ENCODE data around the gene PPRC1. TPM values are rescaled to one million over a fixed set of nuclear protein-coding genes. Genes with fewer than 3 reads are reported as not detected.

The PPRC1 gene
- total RNA-seq, 1 experiment from 2014 or later = 87.9 TPM

DNA sequence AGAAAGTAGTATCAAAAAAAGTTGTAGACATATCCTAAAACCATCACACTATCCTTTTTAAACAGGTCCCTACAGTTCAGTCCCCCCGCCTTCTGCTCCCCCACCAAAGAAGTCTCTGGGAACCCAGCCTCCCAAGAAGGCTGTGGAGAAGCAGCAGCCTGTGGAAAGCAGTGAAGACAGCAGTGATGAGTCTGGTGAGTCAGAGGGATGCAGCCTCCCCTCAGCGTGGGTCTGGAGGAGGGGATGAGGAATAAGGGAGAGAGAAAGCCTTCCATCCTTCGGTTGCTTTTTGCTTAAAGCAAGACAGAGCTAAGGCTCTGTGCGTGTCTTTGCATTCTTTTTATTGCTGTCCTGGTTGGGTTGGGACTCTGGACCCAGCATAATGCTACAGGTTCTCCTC lies 27.0 kb downstream of the PPRC1 start:
- no peaks in the 10 kb centered on the region for H3K27me3 ChIP-seq (ENCODE audit: control insufficient read depth, insufficient read depth, low read length)
- no peak for DNase-seq (ENCODE audit: low read depth, low spot score)
- H3K27ac ChIP-seq (ENCODE audit: low read length) = no peak overlapping the region
- H3K36me3 ChIP-seq (ENCODE audit: control insufficient read depth, insufficient read depth, low read length) = peaks cover 60% of the 10 kb centered on the region
- in situ Hi-C loops (cut with HindIII; ENCODE audit: low pct_unique_long_range_greater_than_20kb, low sequenced_read_pairs) (no loop called here), intact Hi-C loops (cut with micrococcal nuclease; ENCODE audit: unreplicated experiment) (loop anchor here (10.0 kb wide), 2 partner anchors 65 to 185 kb away; partner anchors contain the start of gene ELOVL3)
- POLR2A ChIA-PET = no interaction called here
- CTCF ChIA-PET = interaction anchor here (1.5 kb wide), 1 partner anchor 10 kb away, joined by 5 read pairs; no protein-coding TSS in a partner anchor
- BruUV-seq (replicated peaks) = no TSS peak
- ATAC-seq = no peak
- H3K9me3 ChIP-seq (ENCODE audit: control insufficient read depth, insufficient read depth, low read depth, low read length) = no peaks in the 10 kb centered on the region
- H3K4me3 ChIP-seq (ENCODE audit: low read depth in 2 of 2, low read length in 2 of 2) = no peak overlapping the region
- TF ChIP-seq TCF7L2 (IDR thresholded peaks at IDR 0.05; ENCODE audit: low read depth, low read length) = no peak
- peaks cover 8% of the 10 kb centered on the region for H3K4me1 ChIP-seq (ENCODE audit: control insufficient read depth, insufficient read depth, low read length)

DNA sequence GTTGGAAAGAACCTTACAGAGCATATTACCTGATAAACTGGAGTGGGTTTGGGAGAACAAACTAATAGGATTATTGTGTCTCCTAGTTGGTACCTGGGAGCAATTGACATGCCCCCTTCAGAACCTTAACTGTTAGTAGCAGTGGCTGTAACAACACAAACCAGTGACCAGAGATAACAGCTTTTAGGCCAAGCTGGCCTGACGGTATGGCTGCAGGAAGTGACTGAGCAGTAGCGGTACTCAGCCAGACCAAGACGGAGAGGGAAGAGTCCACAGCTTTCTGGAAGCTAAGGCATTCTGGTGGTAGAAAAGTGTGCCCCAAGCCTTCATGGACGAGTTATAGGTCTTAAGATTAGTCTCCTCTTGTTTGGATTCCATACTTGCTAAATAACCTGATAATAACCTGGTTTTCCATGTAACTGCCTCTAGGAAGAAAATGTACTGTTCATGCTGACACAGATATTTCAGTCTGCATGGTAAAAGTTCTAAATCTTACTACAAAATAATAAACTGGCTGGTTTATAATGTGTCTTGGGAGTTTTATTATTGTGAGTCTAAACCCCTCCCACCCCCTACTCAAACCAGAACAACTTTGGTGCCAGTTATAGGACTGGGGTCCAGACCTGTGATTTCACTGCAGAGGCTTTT lies 30.6 kb downstream of the PPRC1 start:
- CTCF ChIA-PET = interaction anchor here (0.5 kb wide), 1 partner anchor 159 kb away, joined by 3 read pairs; no protein-coding TSS in a partner anchor
- no peak for TF ChIP-seq TCF7L2 (IDR thresholded peaks at IDR 0.05; ENCODE audit: low read depth, low read length)
- TF ChIP-seq, protein P1, sequence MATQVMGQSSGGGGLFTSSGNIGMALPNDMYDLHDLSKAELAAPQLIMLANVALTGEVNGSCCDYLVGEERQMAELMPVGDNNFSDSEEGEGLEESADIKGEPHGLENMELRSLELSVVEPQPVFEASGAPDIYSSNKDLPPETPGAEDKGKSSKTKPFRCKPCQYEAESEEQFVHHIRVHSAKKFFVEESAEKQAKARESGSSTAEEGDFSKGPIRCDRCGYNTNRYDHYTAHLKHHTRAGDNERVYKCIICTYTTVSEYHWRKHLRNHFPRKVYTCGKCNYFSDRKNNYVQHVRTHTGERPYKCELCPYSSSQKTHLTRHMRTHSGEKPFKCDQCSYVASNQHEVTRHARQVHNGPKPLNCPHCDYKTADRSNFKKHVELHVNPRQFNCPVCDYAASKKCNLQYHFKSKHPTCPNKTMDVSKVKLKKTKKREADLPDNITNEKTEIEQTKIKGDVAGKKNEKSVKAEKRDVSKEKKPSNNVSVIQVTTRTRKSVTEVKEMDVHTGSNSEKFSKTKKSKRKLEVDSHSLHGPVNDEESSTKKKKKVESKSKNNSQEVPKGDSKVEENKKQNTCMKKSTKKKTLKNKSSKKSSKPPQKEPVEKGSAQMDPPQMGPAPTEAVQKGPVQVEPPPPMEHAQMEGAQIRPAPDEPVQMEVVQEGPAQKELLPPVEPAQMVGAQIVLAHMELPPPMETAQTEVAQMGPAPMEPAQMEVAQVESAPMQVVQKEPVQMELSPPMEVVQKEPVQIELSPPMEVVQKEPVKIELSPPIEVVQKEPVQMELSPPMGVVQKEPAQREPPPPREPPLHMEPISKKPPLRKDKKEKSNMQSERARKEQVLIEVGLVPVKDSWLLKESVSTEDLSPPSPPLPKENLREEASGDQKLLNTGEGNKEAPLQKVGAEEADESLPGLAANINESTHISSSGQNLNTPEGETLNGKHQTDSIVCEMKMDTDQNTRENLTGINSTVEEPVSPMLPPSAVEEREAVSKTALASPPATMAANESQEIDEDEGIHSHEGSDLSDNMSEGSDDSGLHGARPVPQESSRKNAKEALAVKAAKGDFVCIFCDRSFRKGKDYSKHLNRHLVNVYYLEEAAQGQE (IDR thresholded peaks at IDR 0.05; ENCODE audit: insufficient read depth in 1 of 2, low read depth in 2 of 2, low read length in 1 of 2) = no peak
- TF ChIP-seq POLR2AphosphoS5 (IDR thresholded peaks at IDR 0.05; ENCODE audit: low read depth, low read length) = no peak
- no peak for TF ChIP-seq SIN3A (IDR thresholded peaks at IDR 0.05; ENCODE audit: borderline replicate concordance, insufficient read depth, low read depth, low read length)
- TF ChIP-seq, protein P2, sequence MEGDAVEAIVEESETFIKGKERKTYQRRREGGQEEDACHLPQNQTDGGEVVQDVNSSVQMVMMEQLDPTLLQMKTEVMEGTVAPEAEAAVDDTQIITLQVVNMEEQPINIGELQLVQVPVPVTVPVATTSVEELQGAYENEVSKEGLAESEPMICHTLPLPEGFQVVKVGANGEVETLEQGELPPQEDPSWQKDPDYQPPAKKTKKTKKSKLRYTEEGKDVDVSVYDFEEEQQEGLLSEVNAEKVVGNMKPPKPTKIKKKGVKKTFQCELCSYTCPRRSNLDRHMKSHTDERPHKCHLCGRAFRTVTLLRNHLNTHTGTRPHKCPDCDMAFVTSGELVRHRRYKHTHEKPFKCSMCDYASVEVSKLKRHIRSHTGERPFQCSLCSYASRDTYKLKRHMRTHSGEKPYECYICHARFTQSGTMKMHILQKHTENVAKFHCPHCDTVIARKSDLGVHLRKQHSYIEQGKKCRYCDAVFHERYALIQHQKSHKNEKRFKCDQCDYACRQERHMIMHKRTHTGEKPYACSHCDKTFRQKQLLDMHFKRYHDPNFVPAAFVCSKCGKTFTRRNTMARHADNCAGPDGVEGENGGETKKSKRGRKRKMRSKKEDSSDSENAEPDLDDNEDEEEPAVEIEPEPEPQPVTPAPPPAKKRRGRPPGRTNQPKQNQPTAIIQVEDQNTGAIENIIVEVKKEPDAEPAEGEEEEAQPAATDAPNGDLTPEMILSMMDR (IDR thresholded peaks at IDR 0.05) = no peak
- no peak for DNase-seq (ENCODE audit: low read depth, low spot score)
- intact Hi-C loops (cut with micrococcal nuclease; ENCODE audit: unreplicated experiment) (loop anchor here (10.0 kb wide), 2 partner anchors 61 to 181 kb away; partner anchors contain the start of gene ELOVL3), in situ Hi-C loops (cut with HindIII; ENCODE audit: low pct_unique_long_range_greater_than_20kb, low sequenced_read_pairs) (no loop called here)
- peaks cover 42% of the 10 kb centered on the region for H3K36me3 ChIP-seq (ENCODE audit: control insufficient read depth, insufficient read depth, low read length)
- H3K4me1 ChIP-seq (ENCODE audit: control insufficient read depth, insufficient read depth, low read length) = no peaks in the 10 kb centered on the region
- POLR2A ChIA-PET = no interaction called here
- H3K4me3 ChIP-seq (ENCODE audit: low read depth in 2 of 2, low read length in 2 of 2) = no peak overlapping the region
- no peak overlapping the region for H3K27ac ChIP-seq (ENCODE audit: low read length)
- BruUV-seq (replicated peaks) = no TSS peak
- ATAC-seq = no peak
- H3K9me3 ChIP-seq (ENCODE audit: control insufficient read depth, insufficient read depth, low read depth, low read length) = no peaks in the 10 kb centered on the region
- H3K27me3 ChIP-seq (ENCODE audit: control insufficient read depth, insufficient read depth, low read length) = no peaks in the 10 kb centered on the region

DNA sequence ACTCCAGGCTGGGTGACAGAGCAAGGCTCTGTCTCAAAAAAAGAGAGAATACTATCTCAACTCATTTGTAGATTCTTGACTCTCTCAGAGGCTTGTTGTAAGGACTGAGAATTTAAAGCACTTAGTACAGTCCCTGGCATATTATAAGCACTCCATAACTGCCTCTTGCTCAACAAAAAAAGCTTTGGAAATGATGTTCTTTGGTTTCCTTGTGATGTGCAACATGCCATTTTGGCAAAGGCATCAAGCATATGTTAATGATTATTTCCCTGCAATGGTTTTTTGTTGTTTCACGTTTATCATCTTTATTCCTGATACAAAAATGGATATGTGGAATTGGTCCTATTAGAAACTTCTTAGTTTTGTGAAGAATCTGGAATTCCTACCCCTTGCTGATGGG lies 35.0 kb downstream of the PPRC1 start:
- H3K27ac ChIP-seq (ENCODE audit: low read length) = no peak overlapping the region
- no TSS peak for BruUV-seq (replicated peaks)
- ATAC-seq (no peak), DNase-seq (ENCODE audit: low read depth, low spot score) (no peak)
- H3K4me3 ChIP-seq (ENCODE audit: low read depth in 2 of 2, low read length in 2 of 2) = no peak overlapping the region
- in situ Hi-C loops (cut with HindIII; ENCODE audit: low pct_unique_long_range_greater_than_20kb, low sequenced_read_pairs) (no loop called here), intact Hi-C loops (cut with micrococcal nuclease; ENCODE audit: unreplicated experiment) (loop anchor here (10.0 kb wide), 2 partner anchors 57 to 177 kb away; partner anchors contain the start of gene ELOVL3)
- POLR2A ChIA-PET = no interaction called here
- no peak for TF ChIP-seq TCF7L2 (IDR thresholded peaks at IDR 0.05; ENCODE audit: low read depth, low read length)
- TF ChIP-seq, protein P2 (IDR thresholded peaks at IDR 0.05) = no peak
- TF ChIP-seq POLR2AphosphoS5 (IDR thresholded peaks at IDR 0.05; ENCODE audit: low read depth, low read length) = no peak
- TF ChIP-seq, protein P1 (IDR thresholded peaks at IDR 0.05; ENCODE audit: insufficient read depth in 1 of 2, low read depth in 2 of 2, low read length in 1 of 2) = no peak
- no peak for TF ChIP-seq SIN3A (IDR thresholded peaks at IDR 0.05; ENCODE audit: borderline replicate concordance, insufficient read depth, low read depth, low read length)
- H3K9me3 ChIP-seq (ENCODE audit: control insufficient read depth, insufficient read depth, low read depth, low read length) = no peaks in the 10 kb centered on the region
- H3K4me1 ChIP-seq (ENCODE audit: control insufficient read depth, insufficient read depth, low read length) = peaks cover 3% of the 10 kb centered on the region; the same call in 1 of the 2 replicates
- H3K36me3 ChIP-seq (ENCODE audit: control insufficient read depth, insufficient read depth, low read length) = peaks cover 7% of the 10 kb centered on the region
- CTCF ChIA-PET = interaction anchor here (1.1 kb wide), 1 partner anchor 14 kb away, joined by 4 read pairs; no protein-coding TSS in a partner anchor
- H3K27me3 ChIP-seq (ENCODE audit: control insufficient read depth, insufficient read depth, low read length) = no peaks in the 10 kb centered on the region
